ENCODE data around the gene MAP2K7. TPM values are rescaled to one million over a fixed set of nuclear protein-coding genes. Genes with fewer than 3 reads are reported as not detected.

Gene MAP2K7
- total RNA-seq, 2 donors from 2014 or later: 15.2 to 16.9 TPM

DNA sequence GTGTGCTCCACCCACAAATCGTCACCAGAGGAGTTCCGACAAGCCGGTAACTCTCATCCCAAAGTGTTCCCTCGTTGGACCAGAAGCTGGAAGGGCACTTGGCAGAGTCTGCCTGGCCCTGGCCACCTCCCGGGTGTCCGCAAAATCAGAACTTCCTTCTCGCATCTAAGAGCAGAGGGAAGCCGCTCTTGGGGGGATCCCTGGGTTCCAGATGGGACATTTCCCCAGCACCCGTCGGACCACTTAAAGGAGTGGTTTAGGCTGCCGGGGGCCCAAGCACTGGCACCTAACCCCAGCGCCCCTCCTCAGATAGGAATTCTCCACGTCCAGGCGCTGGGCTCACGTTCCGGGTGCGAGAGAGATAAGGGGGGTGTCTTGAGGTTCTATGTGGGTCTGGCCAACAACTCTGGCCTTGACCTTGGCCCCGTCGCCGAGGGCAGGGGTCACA is 857 bp upstream of the MAP2K7 start:
- no peaks in the 10 kb centered on the region for H3K9me3 ChIP-seq
- peak overlapping the region; percentile 90 for H3K4me3 ChIP-seq
- no peaks in the 10 kb centered on the region for H3K27me3 ChIP-seq (replicated peaks; ENCODE audit: insufficient read depth)
- TF ChIP-seq, protein P1, sequence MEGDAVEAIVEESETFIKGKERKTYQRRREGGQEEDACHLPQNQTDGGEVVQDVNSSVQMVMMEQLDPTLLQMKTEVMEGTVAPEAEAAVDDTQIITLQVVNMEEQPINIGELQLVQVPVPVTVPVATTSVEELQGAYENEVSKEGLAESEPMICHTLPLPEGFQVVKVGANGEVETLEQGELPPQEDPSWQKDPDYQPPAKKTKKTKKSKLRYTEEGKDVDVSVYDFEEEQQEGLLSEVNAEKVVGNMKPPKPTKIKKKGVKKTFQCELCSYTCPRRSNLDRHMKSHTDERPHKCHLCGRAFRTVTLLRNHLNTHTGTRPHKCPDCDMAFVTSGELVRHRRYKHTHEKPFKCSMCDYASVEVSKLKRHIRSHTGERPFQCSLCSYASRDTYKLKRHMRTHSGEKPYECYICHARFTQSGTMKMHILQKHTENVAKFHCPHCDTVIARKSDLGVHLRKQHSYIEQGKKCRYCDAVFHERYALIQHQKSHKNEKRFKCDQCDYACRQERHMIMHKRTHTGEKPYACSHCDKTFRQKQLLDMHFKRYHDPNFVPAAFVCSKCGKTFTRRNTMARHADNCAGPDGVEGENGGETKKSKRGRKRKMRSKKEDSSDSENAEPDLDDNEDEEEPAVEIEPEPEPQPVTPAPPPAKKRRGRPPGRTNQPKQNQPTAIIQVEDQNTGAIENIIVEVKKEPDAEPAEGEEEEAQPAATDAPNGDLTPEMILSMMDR (IDR thresholded peaks at IDR 0.05): no peak
- ATAC-seq (ENCODE audit: insufficient number of reproducible peaks, low FRiP score, low read depth): no peak
- peak overlapping the region; percentile 72 to 74 for H3K27ac ChIP-seq
- no peaks in the 10 kb centered on the region for H3K36me3 ChIP-seq
- H3K4me1 ChIP-seq (ENCODE audit: control insufficient read depth in 1 of 2, low read depth in 2 of 2): peaks cover 18 to 43% of the 10 kb centered on the region in 2 donors
- DNase-seq (ENCODE audit: low spot score): no peak

GRCh38 chr19:7904074-7905020 is 670 bp downstream of the MAP2K7 start:
- H3K27me3 ChIP-seq (replicated peaks; ENCODE audit: insufficient read depth): no peaks in the 10 kb centered on the region
- DNase-seq (ENCODE audit: low spot score): no peak

DNA sequence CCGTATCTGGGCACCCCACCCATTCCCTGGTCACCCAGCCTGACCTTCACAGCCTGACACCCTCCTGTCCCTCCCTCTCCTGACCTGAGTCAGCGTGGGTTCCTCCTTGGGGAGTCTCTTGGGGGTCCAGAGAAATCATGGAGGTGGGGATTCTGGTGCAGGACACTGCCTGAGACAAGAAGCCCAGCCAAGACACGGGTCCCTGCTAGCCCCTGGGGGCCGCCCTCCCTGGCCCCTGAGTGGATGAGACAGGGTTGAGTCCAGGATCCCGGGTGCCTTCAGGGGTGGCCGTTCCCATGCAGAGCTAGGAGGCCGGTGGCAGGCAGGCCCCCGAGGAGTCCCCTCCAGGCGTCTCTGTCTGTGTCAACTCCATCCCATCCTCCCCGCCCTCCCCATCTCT is 1.6 kb downstream of the MAP2K7 start:
- H3K4me3 ChIP-seq: peak overlapping the region; percentile 76
- H3K27me3 ChIP-seq (replicated peaks; ENCODE audit: insufficient read depth): no peaks in the 10 kb centered on the region
- no peak for DNase-seq (ENCODE audit: low spot score)
- H3K4me1 ChIP-seq (ENCODE audit: control insufficient read depth in 1 of 2, low read depth in 2 of 2): peaks cover 18 to 43% of the 10 kb centered on the region in 2 donors
- H3K36me3 ChIP-seq: peaks cover 8% of the 10 kb centered on the region
- no peak overlapping the region for H3K27ac ChIP-seq
- ATAC-seq (ENCODE audit: insufficient number of reproducible peaks, low FRiP score, low read depth): no peak
- no peaks in the 10 kb centered on the region for H3K9me3 ChIP-seq
- TF ChIP-seq, protein P1 (IDR thresholded peaks at IDR 0.05): no peak

More at GRCh38 chr19:7904074-7905020, 670 bp downstream of the MAP2K7 start:
- Histone ChIP-seq H3K9me3 (no peaks in the 10 kb centered on the region), H3K36me3 (no peaks in the 10 kb centered on the region), H3K27ac (peak overlapping the region in 1 of 2 donors; percentile 64), H3K4me3 (peak overlapping the region; percentile 76), H3K4me1 (ENCODE audit: control insufficient read depth in 1 of 2, low read depth in 2 of 2) (peaks cover 18 to 43% of the 10 kb centered on the region in 2 donors)
- TF ChIP-seq, protein P1 (IDR thresholded peaks at IDR 0.05): no peak
- ATAC-seq (ENCODE audit: insufficient number of reproducible peaks, low FRiP score, low read depth): peak; percentile 32

DNA sequence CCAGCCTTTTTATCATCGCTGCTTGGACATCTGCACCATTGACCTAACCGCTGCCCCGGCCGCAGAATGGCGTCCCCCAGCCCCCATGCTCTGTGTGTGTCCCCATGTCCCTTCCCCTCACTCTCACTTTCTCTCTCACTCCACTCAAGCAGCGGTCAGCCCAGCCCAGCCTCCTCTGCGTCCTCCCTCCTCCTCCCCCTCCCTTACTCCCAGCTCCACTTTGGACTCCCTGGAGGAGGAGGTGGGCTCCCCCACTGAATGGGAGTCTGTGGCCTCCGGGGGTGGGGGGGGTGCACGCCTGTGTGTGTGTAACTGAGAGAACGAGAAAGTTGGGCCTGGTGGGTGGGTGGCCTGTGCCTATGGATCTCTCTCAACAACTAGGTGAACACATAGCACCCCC is 2.2 kb downstream of the MAP2K7 start:
- no peak overlapping the region for H3K27ac ChIP-seq
- ATAC-seq (ENCODE audit: insufficient number of reproducible peaks, low FRiP score, low read depth) (no peak), DNase-seq (ENCODE audit: low spot score) (no peak)
- no peaks in the 10 kb centered on the region for H3K27me3 ChIP-seq (replicated peaks; ENCODE audit: insufficient read depth)
- no peak overlapping the region for H3K4me3 ChIP-seq
- peaks cover 18 to 43% of the 10 kb centered on the region in 2 donors for H3K4me1 ChIP-seq (ENCODE audit: control insufficient read depth in 1 of 2, low read depth in 2 of 2)
- no peaks in the 10 kb centered on the region for H3K9me3 ChIP-seq
- TF ChIP-seq, protein P1 (IDR thresholded peaks at IDR 0.05): no peak
- peaks cover 14% of the 10 kb centered on the region for H3K36me3 ChIP-seq

DNA sequence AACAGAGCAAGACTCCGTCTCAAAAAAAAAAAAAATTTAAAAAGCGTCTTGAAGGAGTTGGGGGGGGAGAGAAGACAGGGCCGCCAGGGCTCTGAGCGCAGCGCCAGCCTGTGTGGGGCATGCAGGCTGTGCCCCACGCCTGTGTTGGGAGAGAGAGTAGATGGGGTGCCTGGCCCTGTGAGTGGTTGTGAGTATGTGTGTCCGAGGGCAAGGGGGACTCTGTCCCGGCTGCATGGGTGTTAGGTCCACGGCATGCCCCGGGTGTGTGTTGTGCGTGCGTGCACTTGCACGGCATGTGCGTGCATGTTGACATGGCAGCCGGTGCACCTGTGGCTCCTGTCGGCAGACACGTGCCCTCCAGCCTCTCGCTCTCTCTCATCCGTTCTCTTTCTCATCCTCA is 3.4 kb downstream of the MAP2K7 start:
- H3K36me3 ChIP-seq: peaks cover 26% of the 10 kb centered on the region
- no peak overlapping the region for H3K4me3 ChIP-seq
- no peak overlapping the region for H3K27ac ChIP-seq
- H3K9me3 ChIP-seq: no peaks in the 10 kb centered on the region
- ATAC-seq (ENCODE audit: insufficient number of reproducible peaks, low FRiP score, low read depth) (no peak), DNase-seq (ENCODE audit: low spot score) (no peak)
- no peaks in the 10 kb centered on the region for H3K27me3 ChIP-seq (replicated peaks; ENCODE audit: insufficient read depth)
- H3K4me1 ChIP-seq (ENCODE audit: control insufficient read depth in 1 of 2, low read depth in 2 of 2): peaks cover 18 to 43% of the 10 kb centered on the region in 2 donors
- TF ChIP-seq, protein P1 (IDR thresholded peaks at IDR 0.05): no peak
